ENCODE measurements around the gene CFAP251. TPM values are rescaled to one million over a fixed set of nuclear protein-coding genes. Genes with fewer than 3 reads are reported as not detected.

CFAP251 gene
- total RNA-seq, 2 donors from 2014 or later, result 0.55 to 4.5 TPM

DNA sequence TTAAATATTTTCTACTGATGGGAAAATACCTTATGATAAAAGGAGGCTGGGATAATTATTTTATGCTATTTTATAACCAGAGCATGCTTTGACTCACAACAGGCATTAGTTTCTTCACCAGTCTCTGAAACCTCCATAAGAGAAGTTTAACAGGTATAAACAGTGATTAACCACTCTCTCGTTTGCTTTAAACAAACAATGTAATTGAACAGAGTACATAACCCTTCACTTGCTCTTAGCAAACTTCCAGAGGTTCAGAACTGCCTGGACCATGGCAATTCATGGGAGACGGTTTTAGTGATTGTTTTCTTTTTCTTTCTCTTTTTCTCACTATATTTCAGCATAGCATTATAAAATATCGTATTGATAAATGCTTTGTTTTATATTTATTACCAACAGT is 35.3 kb downstream of the CFAP251 start:
- TF ChIP-seq POLR2A (IDR thresholded peaks at IDR 0.05) (no peak), POLR2AphosphoS5 (IDR thresholded peaks at IDR 0.05) (peak; percentile 13)
- 48% methylated on average over 3 of the region's 3 CpGs for WGBS

GRCh38 chr12:121955258-121956237 is 37.2 kb downstream of the CFAP251 start:
- no peaks in the 10 kb centered on the region for H3K27me3 ChIP-seq (replicated peaks; ENCODE audit: insufficient read depth)
- H3K36me3 ChIP-seq, result no peaks in the 10 kb centered on the region
- H3K4me3 ChIP-seq, result no peak overlapping the region
- intact Hi-C loops (cut with DNase I), result no loop called here
- no peak overlapping the region for H3K27ac ChIP-seq
- H3K9me3 ChIP-seq, result no peaks in the 10 kb centered on the region
- H3K4me1 ChIP-seq (replicated peaks), result no peaks in the 10 kb centered on the region
- 86% methylated on average over 13 of the region's 13 CpGs for WGBS
- TF ChIP-seq POLR2AphosphoS5 (IDR thresholded peaks at IDR 0.05) (no peak), POLR2A (IDR thresholded peaks at IDR 0.05) (no peak), CTCF (IDR thresholded peaks at IDR 0.05) (peak in 2 of 4 experiments; percentile 31 to 55)
- DNase-seq (ENCODE audit: low spot score), result no peak

More for the DNA sequence above, 35.3 kb downstream of the CFAP251 start:
- H3K36me3 ChIP-seq, result no peaks in the 10 kb centered on the region
- H3K4me3 ChIP-seq, result no peak overlapping the region
- no peaks in the 10 kb centered on the region for H3K9me3 ChIP-seq
- H3K27me3 ChIP-seq (replicated peaks; ENCODE audit: insufficient read depth), result no peaks in the 10 kb centered on the region
- H3K27ac ChIP-seq, result no peak overlapping the region
- H3K4me1 ChIP-seq (replicated peaks), result no peaks in the 10 kb centered on the region
- DNase-seq (ENCODE audit: low spot score), result no peak
- intact Hi-C loops (cut with DNase I), result no loop called here

DNA sequence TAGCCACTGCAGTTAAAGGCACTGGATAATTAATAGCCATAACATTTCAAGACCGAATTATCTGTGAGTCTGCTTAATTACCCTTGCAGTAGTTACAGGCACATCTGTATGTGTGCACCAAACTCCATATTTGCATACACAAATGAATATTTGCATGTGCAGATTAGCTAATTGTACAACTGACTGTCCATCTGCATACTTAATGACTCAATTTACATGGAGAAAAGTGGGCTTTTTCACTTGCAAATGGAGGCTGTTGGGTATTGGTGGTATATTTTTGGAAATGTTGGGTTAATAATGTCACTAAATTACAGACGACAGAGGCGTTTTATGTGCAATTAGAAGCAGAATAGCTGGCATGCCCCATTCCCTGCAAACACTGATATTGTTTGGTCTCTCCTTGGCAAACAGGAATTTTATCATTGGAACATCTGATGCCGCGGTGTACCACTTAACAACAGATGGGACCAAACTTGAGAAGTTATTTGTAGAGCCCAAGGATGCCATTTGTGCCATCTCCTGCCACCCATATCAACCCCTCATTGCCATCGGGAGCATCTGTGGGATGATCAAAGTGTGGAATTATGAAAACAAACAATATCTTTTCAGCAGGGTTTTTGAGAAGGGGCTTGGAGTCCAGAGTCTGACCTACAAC is 39.6 kb downstream of the CFAP251 start:
- TF ChIP-seq POLR2AphosphoS5 (IDR thresholded peaks at IDR 0.05), result no peak
- no peak for DNase-seq (ENCODE audit: low spot score)
- Histone ChIP-seq H3K27me3 (replicated peaks; ENCODE audit: insufficient read depth) (peaks cover 4% of the 10 kb centered on the region), H3K9me3 (no peaks in the 10 kb centered on the region), H3K4me1 (replicated peaks) (no peaks in the 10 kb centered on the region), H3K36me3 (no peaks in the 10 kb centered on the region), H3K4me3 (no peak overlapping the region), H3K27ac (no peak overlapping the region)
- intact Hi-C loops (cut with DNase I), result no loop called here
- 59% methylated on average over 6 of the region's 6 CpGs for WGBS

- TF ChIP-seq POLR2A (IDR thresholded peaks at IDR 0.05), result no peak
- no peak for TF ChIP-seq CTCF (IDR thresholded peaks at IDR 0.05)
- TF ChIP-seq POLR2AphosphoS5 (IDR thresholded peaks at IDR 0.05), result no peak
- Histone ChIP-seq H3K4me3 (no peak overlapping the region), H3K36me3 (no peaks in the 10 kb centered on the region), H3K4me1 (replicated peaks) (no peaks in the 10 kb centered on the region), H3K27ac (no peak overlapping the region), H3K27me3 (replicated peaks; ENCODE audit: insufficient read depth) (peaks cover 7% of the 10 kb centered on the region), H3K9me3 (no peaks in the 10 kb centered on the region)
- intact Hi-C loops (cut with DNase I), result no loop called here
- no peak for DNase-seq (ENCODE audit: low spot score)
- 53% methylated on average over 21 of the region's 21 CpGs for WGBS
Observed at GRCh38 chr12:121958541-121959240, 40.3 kb downstream of the CFAP251 start.

- Histone ChIP-seq H3K4me1 (replicated peaks) (no peaks in the 10 kb centered on the region), H3K9me3 (no peaks in the 10 kb centered on the region), H3K36me3 (no peaks in the 10 kb centered on the region), H3K27me3 (replicated peaks; ENCODE audit: insufficient read depth) (peaks cover 7% of the 10 kb centered on the region), H3K4me3 (no peak overlapping the region), H3K27ac (no peak overlapping the region)
- intact Hi-C loops (cut with DNase I), result loop anchor here (5.0 kb wide), 1 partner anchor 62 kb away; the partner anchor contains the start of gene BCL7A
- no peak for TF ChIP-seq POLR2AphosphoS5 (IDR thresholded peaks at IDR 0.05)
- TF ChIP-seq POLR2A (IDR thresholded peaks at IDR 0.05), result no peak
- no peak for TF ChIP-seq CTCF (IDR thresholded peaks at IDR 0.05)
- DNase-seq (ENCODE audit: low spot score), result no peak
- WGBS, result 95% methylated on average over 7 of the region's 7 CpGs
Observed at GRCh38 chr12:121960541-121960940, 42.1 kb downstream of the CFAP251 start.

Measured in prostate gland (tissue), 2 donors.